MCF 10A (cell line): ENCODE measurements around the gene GAGE12H. TPM values are rescaled to one million over a fixed set of nuclear protein-coding genes. Genes with fewer than 3 reads are reported as not detected.
"Not testable (repeated sequence)": the region's sequence is repeated elsewhere in the genome, so short reads cannot be mapped to it uniquely, and the experiment has no call there.

ENCODE experiments used
- BruUV-seq: library from RNA; stranded (reverse); fragments of 400-500 nt; replicated peaks from 2 replicates; lab custom pipeline; 2021; lab: Mats Ljungman, UMichigan
- CTCF ChIA-PET: fragments of 300-600 bp; sonication (Branson Sonifier 250); formaldehyde crosslinking; extraction: SDS; loops from one replicate; lab custom pipeline; 2021; ENCODE audit warnings: antibody characterized with exemption, inconsistent platforms; lab: Yijun Ruan, JAX
- POLR2A ChIA-PET: fragments of 300-600, 350-650 bp; sonication (Branson Sonifier 250); formaldehyde crosslinking; extraction: SDS; loops from one replicate; lab custom pipeline; 2020; ENCODE audit warnings: antibody characterized with exemption, inconsistent platforms; lab: Yijun Ruan, JAX
- DNase-seq: peaks from one replicate; pipeline ENCODE4 v3.0.0-alpha.2; 2018; ENCODE audit not compliant: unreplicated experiment
- H3K27ac Mint-ChIP-seq: one replicate; pipeline ENCODE4 v1.8.0; 2022; ENCODE audit warnings: mild to moderate bottlenecking, low read depth, mixed read lengths; ENCODE audit not compliant: unreplicated experiment
- H3K27me3 Mint-ChIP-seq: one replicate; pipeline ENCODE4 v1.8.0; 2022; ENCODE audit warnings: mixed read lengths; ENCODE audit not compliant: insufficient read depth, unreplicated experiment
- H3K36me3 Mint-ChIP-seq: one replicate; pipeline ENCODE4 v1.8.0; 2022; ENCODE audit warnings: mild to moderate bottlenecking, moderate library complexity, mixed read lengths; ENCODE audit not compliant: insufficient read depth, unreplicated experiment
- H3K4me1 Mint-ChIP-seq: one replicate; pipeline ENCODE4 v1.8.0; 2022; ENCODE audit warnings: mixed read lengths; ENCODE audit not compliant: insufficient read depth, unreplicated experiment
- H3K4me3 Mint-ChIP-seq: one replicate; pipeline ENCODE4 v1.8.0; 2022; ENCODE audit warnings: mild to moderate bottlenecking, moderate library complexity, mixed read lengths; ENCODE audit not compliant: unreplicated experiment
- H3K9me3 Mint-ChIP-seq: one replicate; pipeline ENCODE4 v1.8.0; 2022; ENCODE audit warnings: mixed read lengths; ENCODE audit not compliant: unreplicated experiment
- CTCF ChIP-seq: fragments of 200-600 bp; IDR thresholded peaks from one replicate; pipeline ENCODE4 v1.8.0; 2022; ENCODE audit warnings: antibody characterized with exemption, mild to moderate bottlenecking; ENCODE audit not compliant: unreplicated experiment
- intact Hi-C: fragments of 100-400 bp; cut with micrococcal nuclease; formaldehyde crosslinking; loops from 2 replicates; pipeline ENCODE4 v1.14.1; 2022
- total RNA-seq: library from RNA; stranded (reverse); gene quantifications from 2 replicates; pipeline ENCODE4 v1.2.3, GENCODE V29; 2022

The GAGE12H gene
- total RNA-seq, 1 experiment from 2014 or later, result not detected

DNA sequence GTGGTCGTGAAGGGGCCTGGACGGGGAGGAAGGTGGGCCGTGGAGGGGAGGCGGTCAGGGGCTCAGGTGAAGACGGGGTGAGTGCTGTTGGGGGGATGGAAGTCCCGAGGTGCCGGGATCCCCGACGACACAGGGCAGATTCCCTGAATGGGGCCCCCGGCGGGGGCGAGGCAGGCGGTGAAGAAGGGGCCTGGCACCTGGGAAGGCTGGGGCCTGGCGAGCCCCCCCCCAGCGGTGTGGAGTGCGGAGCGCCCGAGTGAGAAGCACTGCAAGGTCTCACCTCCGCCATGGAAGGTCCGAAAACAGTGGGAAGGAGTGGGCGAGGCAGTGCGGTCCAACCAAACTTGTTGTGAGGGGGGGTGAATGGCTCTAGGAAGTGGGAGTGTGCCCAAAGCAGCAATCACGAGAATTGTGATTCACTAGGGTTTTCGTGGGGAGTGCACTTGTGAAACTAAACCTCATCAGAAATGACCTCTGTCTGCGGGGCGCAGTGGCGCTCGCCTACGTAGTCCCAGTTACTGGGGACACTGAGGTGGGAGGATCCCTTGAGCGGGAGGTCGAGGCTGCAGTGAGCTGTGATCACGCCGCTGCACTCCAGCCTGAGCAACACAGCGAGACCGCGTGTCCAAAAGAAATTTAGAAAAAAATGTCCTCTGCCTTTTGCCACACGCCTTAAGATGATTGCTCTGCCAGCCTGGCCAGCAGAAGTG, 10.2 kb downstream of the GAGE12H start:
- H3K27me3 Mint-ChIP-seq, intact Hi-C loops, DNase-seq: not testable (repeated sequence)

DNA sequence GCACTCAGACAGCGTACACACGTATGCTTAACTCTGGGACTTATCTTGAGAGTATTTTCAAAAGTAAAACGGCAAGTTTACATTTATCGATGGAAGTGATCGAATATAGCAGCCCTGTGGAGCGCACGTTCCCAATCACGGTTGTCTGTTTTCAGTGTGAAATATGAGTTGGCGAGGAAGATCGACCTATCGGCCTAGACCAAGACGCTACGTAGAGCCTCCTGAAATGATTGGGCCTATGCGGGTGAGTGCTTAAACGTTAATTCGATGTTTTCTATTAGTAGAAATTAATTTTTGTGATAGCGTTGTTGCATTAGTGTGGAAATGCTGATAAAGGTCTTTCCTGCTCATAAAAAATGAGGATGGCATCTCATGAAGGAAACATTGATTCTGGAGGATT, 10.7 kb downstream of the GAGE12H start:
- H3K4me1 Mint-ChIP-seq, POLR2A ChIA-PET, H3K27me3 Mint-ChIP-seq, BruUV-seq, DNase-seq, CTCF ChIA-PET, H3K36me3 Mint-ChIP-seq, H3K9me3 Mint-ChIP-seq, H3K4me3 Mint-ChIP-seq, H3K27ac Mint-ChIP-seq, intact Hi-C loops: not testable (repeated sequence)

More for the DNA sequence above, 10.2 kb downstream of the GAGE12H start:
- H3K27ac Mint-ChIP-seq, H3K36me3 Mint-ChIP-seq, CTCF ChIA-PET, H3K4me3 Mint-ChIP-seq, POLR2A ChIA-PET, H3K4me1 Mint-ChIP-seq, BruUV-seq, H3K9me3 Mint-ChIP-seq: not testable (repeated sequence)

DNA sequence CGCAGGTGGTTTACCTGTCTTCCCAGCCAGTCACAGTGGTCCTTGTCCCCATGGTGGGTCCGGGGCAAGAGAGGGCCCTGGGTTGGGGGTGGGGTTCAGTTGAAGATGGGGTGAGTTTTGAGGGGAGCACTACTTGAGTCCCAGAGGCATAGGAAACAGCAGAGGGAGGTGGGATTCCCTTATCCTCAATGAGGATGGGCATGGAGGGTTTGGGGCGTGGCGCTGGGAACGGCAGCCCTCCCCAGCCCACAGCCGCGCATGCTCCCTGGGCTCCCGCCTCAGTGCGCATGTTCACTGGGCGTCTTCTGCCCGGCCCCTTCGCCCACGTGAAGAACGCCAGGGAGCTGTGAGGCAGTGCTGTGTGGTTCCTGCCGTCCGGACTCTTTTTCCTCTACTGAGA, 19.0 kb downstream of the GAGE12H start, which contains the start of gene GAGE1:
TSS of gene GAGE1 (plus strand) at position 301 of the 400 bp plus-strand sequence. CDS start 1,155 bp downstream, outside the sequence.
- H3K36me3 Mint-ChIP-seq, H3K27ac Mint-ChIP-seq, POLR2A ChIA-PET, CTCF ChIA-PET, intact Hi-C loops, H3K27me3 Mint-ChIP-seq, BruUV-seq, H3K9me3 Mint-ChIP-seq, H3K4me1 Mint-ChIP-seq, DNase-seq, H3K4me3 Mint-ChIP-seq: not testable (repeated sequence)

DNA sequence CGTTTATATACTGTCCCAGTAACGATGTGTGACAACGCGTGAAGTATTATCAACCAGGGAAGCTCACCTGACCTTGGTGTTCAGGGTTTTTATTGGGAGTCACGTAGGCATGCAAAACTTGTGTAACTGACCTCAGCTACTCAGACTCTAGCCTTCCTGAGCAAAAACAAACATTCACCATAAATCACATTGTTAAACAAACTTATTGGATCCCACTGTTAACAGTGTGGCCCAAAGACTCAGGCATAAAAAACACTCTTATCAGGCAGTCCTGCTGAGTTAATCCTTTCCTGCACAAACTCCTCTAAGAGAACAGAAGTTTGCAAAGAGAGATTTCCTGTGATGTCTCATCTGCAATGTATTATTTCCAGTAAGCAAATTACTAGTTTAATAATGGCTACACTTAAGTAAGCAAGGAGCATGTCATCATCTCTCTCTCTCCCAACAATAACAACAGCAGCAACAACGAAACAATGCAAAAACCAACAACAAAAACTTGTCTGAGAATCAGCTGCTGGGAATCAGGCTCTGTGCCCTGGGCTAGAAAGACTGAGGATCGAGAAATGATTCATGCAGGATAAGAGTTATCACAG, 31.1 kb downstream of the GAGE12H start:
- CTCF ChIA-PET, result no interaction called here
- BruUV-seq, result no TSS peak
- no peak overlapping the region for H3K27ac Mint-ChIP-seq
- intact Hi-C loops, result no loop called here
- DNase-seq, result no peak
- no peak for TF ChIP-seq CTCF
- POLR2A ChIA-PET, result no interaction called here
- peaks cover 13% of the 10 kb centered on the region for H3K27me3 Mint-ChIP-seq
- no peak overlapping the region for H3K4me3 Mint-ChIP-seq
- no peaks in the 10 kb centered on the region for H3K36me3 Mint-ChIP-seq
- no peaks in the 10 kb centered on the region for H3K4me1 Mint-ChIP-seq
- H3K9me3 Mint-ChIP-seq, result peaks cover 8% of the 10 kb centered on the region

DNA sequence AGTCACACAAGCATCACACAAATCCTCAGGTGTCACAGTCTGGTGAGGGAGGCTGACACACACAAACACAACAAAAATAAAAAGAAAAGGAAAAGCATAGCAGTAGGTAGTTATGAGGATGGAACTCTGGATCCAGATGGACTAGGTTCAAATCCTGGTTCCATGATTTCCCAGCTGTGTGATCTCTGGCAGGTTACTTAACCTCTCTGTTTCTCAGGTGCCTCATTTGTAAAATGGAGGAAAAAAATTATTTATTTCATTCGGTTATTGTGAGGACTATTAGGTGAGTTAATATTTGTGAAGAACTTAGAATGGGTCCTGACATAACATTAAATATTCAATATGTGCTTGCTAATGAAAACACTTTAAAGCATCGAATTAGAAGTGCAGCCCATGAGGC, 38.8 kb downstream of the GAGE12H start:
- no peak for TF ChIP-seq CTCF
- Mint-ChIP-seq H3K9me3 (peaks cover 13% of the 10 kb centered on the region), H3K36me3 (no peaks in the 10 kb centered on the region), H3K27ac (no peak overlapping the region), H3K4me3 (no peak overlapping the region), H3K27me3 (no peaks in the 10 kb centered on the region), H3K4me1 (no peaks in the 10 kb centered on the region)
- intact Hi-C loops, result no loop called here
- POLR2A ChIA-PET, result no interaction called here
- no peak for DNase-seq
- CTCF ChIA-PET, result no interaction called here
- no TSS peak for BruUV-seq
